HG02798 (cell line): ENCODE measurements around the gene DNAH17.
"Not testable (repeated sequence)": the region's sequence is repeated elsewhere in the genome, so short reads cannot be mapped to it uniquely, and the experiment has no call there.

Source experiments
- ATAC-seq: cut with Tn5 transposase; IDR thresholded peaks from one replicate; pipeline ENCODE4 v1.9.1; 2021; ENCODE audit warnings: mild to moderate bottlenecking; ENCODE audit not compliant: unreplicated experiment, poor library complexity

Gene DNAH17

GRCh38 chr17:78466109-78466785 is 110.9 kb downstream of the DNAH17 start:
- not testable (repeated sequence) for ATAC-seq

- no peak for ATAC-seq
Observed at GRCh38 chr17:78462148-78462547, 115.0 kb downstream of the DNAH17 start.

GRCh38 chr17:78461799-78462053 is 115.5 kb downstream of the DNAH17 start:
- no peak for ATAC-seq

GRCh38 chr17:78460951-78461798 is 116.0 kb downstream of the DNAH17 start:
- no peak for ATAC-seq

- ATAC-seq, result no peak
Observed at GRCh38 chr17:78460176-78460675, 117.0 kb downstream of the DNAH17 start.

GRCh38 chr17:78459696-78460095 is 117.5 kb downstream of the DNAH17 start:
- no peak for ATAC-seq

GRCh38 chr17:78458736-78459335 is 118.4 kb downstream of the DNAH17 start:
- no peak for ATAC-seq

- no peak for ATAC-seq
Observed at GRCh38 chr17:78458091-78458490, 119.1 kb downstream of the DNAH17 start.

- no peak for ATAC-seq
Observed at GRCh38 chr17:78454346-78454745, 122.8 kb downstream of the DNAH17 start.

GRCh38 chr17:78451753-78452152 is 125.4 kb downstream of the DNAH17 start:
- no peak for ATAC-seq

GRCh38 chr17:78450696-78451345 is 126.4 kb downstream of the DNAH17 start:
- no peak for ATAC-seq

- ATAC-seq, result no peak
Observed at GRCh38 chr17:78449983-78450595, 127.1 kb downstream of the DNAH17 start.

GRCh38 chr17:78448356-78448993 is 128.7 kb downstream of the DNAH17 start:
- ATAC-seq, result no peak

- no peak for ATAC-seq
Observed at GRCh38 chr17:78446833-78447232, 130.4 kb downstream of the DNAH17 start.

GRCh38 chr17:78444392-78444791 is 132.8 kb downstream of the DNAH17 start:
- ATAC-seq, result no peak

- no peak for ATAC-seq
Observed at GRCh38 chr17:78442648-78443218, 134.5 kb downstream of the DNAH17 start.

GRCh38 chr17:78441271-78441971 is 135.8 kb downstream of the DNAH17 start:
- no peak for ATAC-seq

- no peak for ATAC-seq
Observed at GRCh38 chr17:78438694-78439325, 138.4 kb downstream of the DNAH17 start.

- no peak for ATAC-seq
Observed at GRCh38 chr17:78438271-78438691, 138.9 kb downstream of the DNAH17 start.
